Stomach (tissue), 4 donors: ENCODE data around the gene CXCR2.

Source experiments
- CTCF ChIP-seq, 7 experiments: fragments of 450-650 bp in 4 of 7; fragments of 200-600 bp in 3 of 7; sonication (generic) in 3 of 7; IDR thresholded peaks; one replicate each; pipeline ENCODE4 v1.5.1; 2016 to 2019; ENCODE audit warnings: antibody characterized with exemption in 7 of 7, control low read depth in 2 of 7, mild to moderate bottlenecking in 1 of 7
- EP300 ChIP-seq: sonication (generic); formaldehyde crosslinking; IDR thresholded peaks from one replicate; pipeline ENCODE4 v1.6.1; 2017; ENCODE audit warnings: antibody characterized with exemption
- POLR2A ChIP-seq, 4 donors: fragments of 450-650 bp; IDR thresholded peaks; one replicate each; pipeline ENCODE4 v1.6.1; 2016; ENCODE audit warnings: antibody characterized with exemption in 4 of 4, control low read depth in 2 of 4, mild to moderate bottlenecking in 1 of 4, moderate library complexity in 1 of 4
- POLR2AphosphoS5 ChIP-seq, 3 donors: sonication (generic); formaldehyde crosslinking; IDR thresholded peaks; one replicate each; pipeline ENCODE4 v1.6.1; 2016; ENCODE audit warnings: antibody characterized with exemption in 3 of 3

GRCh38 chr2:218125095-218125494 lies 733 bp upstream of the CXCR2 start:
- TF ChIP-seq POLR2A (IDR thresholded peaks at IDR 0.05) (no peak), EP300 (no peak), CTCF (IDR thresholded peaks at IDR 0.05) (no peak), POLR2AphosphoS5 (IDR thresholded peaks at IDR 0.05) (no peak)
